GM12864 (cell line): ENCODE measurements around the gene FOXJ3.

Source experiments
- DNase-seq: peaks from one replicate; pipeline ENCODE4 v3.0.0-alpha.2; 2011; ENCODE audit warnings: low read depth
- H3K4me3 ChIP-seq: 2 replicates; pipeline ENCODE4 v1.5.1; 2011; ENCODE audit warnings: mild to moderate bottlenecking, low read depth, low read length, control low read depth
- CTCF ChIP-seq: IDR thresholded peaks from 2 replicates; pipeline ENCODE4 v1.5.1; 2011; ENCODE audit warnings: low read depth, mild to moderate bottlenecking, moderate library complexity, low read length, control low read depth, inconsistent platforms; ENCODE audit errors: missing control alignments

The FOXJ3 gene

GRCh38 chr1:42311897-42312296, 23.1 kb downstream of the FOXJ3 start:
- H3K4me3 ChIP-seq: no peak overlapping the region
- DNase-seq: no peak
- no peak for TF ChIP-seq CTCF

- no peak for TF ChIP-seq CTCF
- H3K4me3 ChIP-seq: no peak overlapping the region
- no peak for DNase-seq
Measured at GRCh38 chr1:42311138-42311537, 23.9 kb downstream of the FOXJ3 start.

GRCh38 chr1:42306977-42307376, 28.1 kb downstream of the FOXJ3 start:
- TF ChIP-seq CTCF: no peak
- H3K4me3 ChIP-seq: no peak overlapping the region
- no peak for DNase-seq

GRCh38 chr1:42305639-42306038, 29.4 kb downstream of the FOXJ3 start:
- no peak overlapping the region for H3K4me3 ChIP-seq
- TF ChIP-seq CTCF: no peak
- DNase-seq: no peak

GRCh38 chr1:42302034-42302433, 33.0 kb downstream of the FOXJ3 start:
- no peak for DNase-seq
- no peak overlapping the region for H3K4me3 ChIP-seq
- TF ChIP-seq CTCF: no peak

GRCh38 chr1:42298520-42298919, 36.5 kb downstream of the FOXJ3 start:
- no peak for TF ChIP-seq CTCF
- H3K4me3 ChIP-seq: no peak overlapping the region
- no peak for DNase-seq

GRCh38 chr1:42295816-42296215, 39.2 kb downstream of the FOXJ3 start:
- TF ChIP-seq CTCF: no peak
- H3K4me3 ChIP-seq: no peak overlapping the region
- DNase-seq: no peak
